Thyroid gland (tissue), 4 donors: ENCODE results near the gene CCNE1. TPM values are rescaled to one million over a fixed set of nuclear protein-coding genes. Genes with fewer than 3 reads are reported as not detected.

Experiments
- DNase-seq, 2 donors: peaks; one replicate each; pipeline ENCODE4 v3.0.0-alpha.2; 2019
- H3K27ac ChIP-seq, 3 donors: fragments of 200-600 bp; sonication (generic); 1 replicate in 2 of 3; 2 replicates in 1 of 3; pipeline ENCODE4 v1.5.1; 2016 to 2019; ENCODE audit warnings: mild to moderate bottlenecking in 1 of 3, moderate library complexity in 1 of 3
- H3K27me3 ChIP-seq: fragments of 200-600 bp; sonication (generic); one replicate; pipeline ENCODE4 v1.5.1; 2019
- H3K36me3 ChIP-seq, 2 donors: fragments of 200-600 bp; sonication (generic); one replicate each; pipeline ENCODE4 v1.5.1; 2016 to 2019
- H3K4me1 ChIP-seq, 2 donors: fragments of 200-600 bp; sonication (generic); one replicate each; pipeline ENCODE4 v1.5.1; 2017 to 2019
- H3K4me3 ChIP-seq, 3 donors: fragments of 200-600 bp; sonication (generic); replicated peaks in 1 of 3; 1 replicate in 2 of 3; 2 replicates in 1 of 3; pipeline ENCODE4 v1.5.1; 2016; ENCODE audit warnings: mild to moderate bottlenecking in 1 of 3
- H3K9me3 ChIP-seq: fragments of 200-600 bp; sonication (generic); one replicate; pipeline ENCODE4 v1.5.1; 2017
- CTCF ChIP-seq, 6 experiments: fragments of 200-600 bp in 3 of 6; fragments of 450-650 bp in 3 of 6; sonication (generic) in 3 of 6; IDR thresholded peaks; one replicate each; pipeline ENCODE4 v1.5.1; 2016 to 2019; ENCODE audit warnings: antibody characterized with exemption in 6 of 6, mild to moderate bottlenecking in 2 of 6, inconsistent platforms in 1 of 6, moderate library complexity in 1 of 6
- POLR2A ChIP-seq, 2 donors: fragments of 450-650 bp; IDR thresholded peaks; one replicate each; pipeline ENCODE4 v1.6.1; 2017; ENCODE audit warnings: antibody characterized with exemption in 2 of 2, mild to moderate bottlenecking in 2 of 2, moderate library complexity in 1 of 2
- WGBS, 2 donors: methylation state at CpG; one replicate each; pipeline ENCODE4 v1.1.5; 2017; 5-methylcytosine and 5-hydroxymethylcytosine counted together
- intact Hi-C: fragments of 100-400 bp; cut with DNase I; formaldehyde crosslinking; loops from one replicate; pipeline ENCODE4 v1.15.1; 2023
- total RNA-seq, 4 donors: library from RNA; depleted of rRNA; stranded (reverse); fragments of >200 nt; gene quantifications; one replicate each; pipeline ENCODE4 v1.2.3, GENCODE V29; 2016

CCNE1 gene
- total RNA-seq, 4 donors from 2014 or later: 1.2 to 5.3 (median 3.0) TPM

- H3K9me3 ChIP-seq: no peaks in the 10 kb centered on the region
- TF ChIP-seq CTCF (IDR thresholded peaks at IDR 0.05) (no peak), POLR2A (IDR thresholded peaks at IDR 0.05) (no peak)
- intact Hi-C loops: loop anchor here (5.0 kb wide), 1 partner anchor 100 kb away; no protein-coding TSS in a partner anchor
- H3K27me3 ChIP-seq: no peaks in the 10 kb centered on the region
- H3K27ac ChIP-seq: no peak overlapping the region
- 71 to 85% methylated on average over 3 to 6 of the region's 6 CpGs for WGBS, 2 donors
- no peak overlapping the region for H3K4me3 ChIP-seq
- no peaks in the 10 kb centered on the region for H3K4me1 ChIP-seq
- H3K36me3 ChIP-seq: no peaks in the 10 kb centered on the region
- DNase-seq: no peak
These were observed 39.1 kb upstream of the CCNE1 start for GRCh38 chr19:29772696-29773095.

- H3K27me3 ChIP-seq: no peaks in the 10 kb centered on the region
- H3K9me3 ChIP-seq: no peaks in the 10 kb centered on the region
- H3K4me3 ChIP-seq: no peak overlapping the region
- no peaks in the 10 kb centered on the region for H3K4me1 ChIP-seq
- H3K36me3 ChIP-seq: no peaks in the 10 kb centered on the region
- DNase-seq: no peak
- H3K27ac ChIP-seq: no peak overlapping the region
- WGBS, 2 donors: 89 to 95% methylated on average over 7 to 8 of the region's 8 CpGs
- TF ChIP-seq CTCF (IDR thresholded peaks at IDR 0.05) (no peak), POLR2A (IDR thresholded peaks at IDR 0.05) (no peak)
- intact Hi-C loops: loop anchor here (5.0 kb wide), 1 partner anchor 99 kb away; no protein-coding TSS in a partner anchor
These were observed 38.6 kb upstream of the CCNE1 start for GRCh38 chr19:29773141-29773540.

GRCh38 chr19:29774126-29774525 lies 37.7 kb upstream of the CCNE1 start:
- H3K4me3 ChIP-seq: no peak overlapping the region
- intact Hi-C loops: loop anchor here (5.0 kb wide), 1 partner anchor 98 kb away; no protein-coding TSS in a partner anchor
- H3K9me3 ChIP-seq: no peaks in the 10 kb centered on the region
- WGBS, 2 donors: 90 to 97% methylated on average over 6 of the region's 6 CpGs
- DNase-seq: no peak
- H3K27ac ChIP-seq: no peak overlapping the region
- no peaks in the 10 kb centered on the region for H3K27me3 ChIP-seq
- no peaks in the 10 kb centered on the region for H3K4me1 ChIP-seq
- TF ChIP-seq CTCF (IDR thresholded peaks at IDR 0.05) (no peak), POLR2A (IDR thresholded peaks at IDR 0.05) (no peak)
- no peaks in the 10 kb centered on the region for H3K36me3 ChIP-seq

GRCh38 chr19:29777781-29778309 lies 33.9 kb upstream of the CCNE1 start:
- DNase-seq: no peak
- H3K9me3 ChIP-seq: no peaks in the 10 kb centered on the region
- TF ChIP-seq CTCF (IDR thresholded peaks at IDR 0.05) (no peak), POLR2A (IDR thresholded peaks at IDR 0.05) (no peak)
- 72 to 87% methylated on average over 6 of the region's 6 CpGs for WGBS, 2 donors
- H3K27ac ChIP-seq: no peak overlapping the region
- no peaks in the 10 kb centered on the region for H3K27me3 ChIP-seq
- H3K4me3 ChIP-seq: no peak overlapping the region
- no peaks in the 10 kb centered on the region for H3K36me3 ChIP-seq
- intact Hi-C loops: no loop called here
- no peaks in the 10 kb centered on the region for H3K4me1 ChIP-seq

- H3K9me3 ChIP-seq: no peaks in the 10 kb centered on the region
- no peak for DNase-seq
- no peaks in the 10 kb centered on the region for H3K27me3 ChIP-seq
- H3K36me3 ChIP-seq: no peaks in the 10 kb centered on the region
- intact Hi-C loops: no loop called here
- TF ChIP-seq CTCF (IDR thresholded peaks at IDR 0.05) (no peak), POLR2A (IDR thresholded peaks at IDR 0.05) (no peak)
- WGBS, 2 donors: 30 to 40% methylated on average over 9 of the region's 9 CpGs
- no peaks in the 10 kb centered on the region for H3K4me1 ChIP-seq
- H3K27ac ChIP-seq: no peak overlapping the region
- no peak overlapping the region for H3K4me3 ChIP-seq
These were observed 31.9 kb upstream of the CCNE1 start for GRCh38 chr19:29779921-29780320.
